OCI-LY1 (cell line): ENCODE results near the gene AJAP1.

ENCODE experiments used
- H2AFZ ChIP-seq: fragments of 200-600 bp; sonication (generic), shearing (Covaris generic); 2 replicates; pipeline ENCODE4 v1.6.0; 2014; ENCODE audit warnings: antibody characterized with exemption, mild to moderate bottlenecking, low read length
- H3F3A ChIP-seq: fragments of 200-600 bp; sonication (generic), shearing (Covaris generic); 2 replicates; pipeline ENCODE4 v1.6.0; 2014; ENCODE audit warnings: mild to moderate bottlenecking, antibody characterized with exemption, low read length, moderate library complexity; ENCODE audit not compliant: insufficient read depth
- H3K27ac ChIP-seq: fragments of 200-600 bp; sonication (generic); 2 replicates; pipeline ENCODE4 v1.5.1; 2014; ENCODE audit warnings: low read length, mixed run types, mild to moderate bottlenecking, low read depth; ENCODE audit not compliant: poor library complexity, severe bottlenecking
- H3K27me3 ChIP-seq: fragments of 200-600 bp; sonication (generic); 2 replicates; pipeline ENCODE4 v1.6.0; 2014; ENCODE audit warnings: antibody characterized with exemption, mild to moderate bottlenecking, low read length, moderate library complexity; ENCODE audit not compliant: insufficient read depth
- H3K36me3 ChIP-seq: fragments of 200-600 bp; sonication (generic); 2 replicates; pipeline ENCODE4 v1.6.1; 2014; ENCODE audit warnings: mild to moderate bottlenecking, antibody characterized with exemption, low read length, moderate library complexity, mixed read lengths; ENCODE audit not compliant: insufficient read depth
- H3K4me1 ChIP-seq: fragments of 200-600 bp; sonication (generic); 2 replicates; pipeline ENCODE4 v1.5.1; 2014; ENCODE audit warnings: mild to moderate bottlenecking, low read length, moderate library complexity; ENCODE audit not compliant: insufficient read depth, severe bottlenecking
- H3K4me2 ChIP-seq: fragments of 200-600 bp; sonication (generic), shearing (Covaris generic); 2 replicates; pipeline ENCODE4 v1.6.1; 2014; ENCODE audit warnings: low read length
- H3K4me3 ChIP-seq: fragments of 200-600 bp; sonication (generic); 2 replicates; pipeline ENCODE4 v1.5.1; 2014; ENCODE audit warnings: low read length, low read depth, mild to moderate bottlenecking, mixed read lengths; ENCODE audit not compliant: poor library complexity, severe bottlenecking
- H3K79me2 ChIP-seq: fragments of 200-600 bp; shearing (Covaris generic); 2 replicates; pipeline ENCODE4 v1.6.1; 2016; ENCODE audit warnings: mixed run types, low read length, mixed read lengths; ENCODE audit not compliant: insufficient read depth
- H3K9ac ChIP-seq: fragments of 200-600 bp; sonication (generic), shearing (Covaris generic); 2 replicates; pipeline ENCODE4 v1.6.1; 2014; ENCODE audit warnings: mild to moderate bottlenecking, low read length, mixed read lengths
- H3K9me2 ChIP-seq: fragments of 200-600 bp; sonication (generic), shearing (Covaris generic); 2 replicates; pipeline ENCODE4 v1.6.1; 2014; ENCODE audit warnings: low read depth, mild to moderate bottlenecking, low read length, mixed read lengths
- H3K9me3 ChIP-seq: fragments of 200-600 bp; shearing (Covaris generic); 2 replicates; pipeline ENCODE4 v1.6.1; 2014; ENCODE audit warnings: low read length, mixed read lengths
- H4K20me1 ChIP-seq: fragments of 200-600 bp; sonication (generic), shearing (Covaris generic); 2 replicates; pipeline ENCODE4 v1.6.0; 2016; ENCODE audit warnings: mild to moderate bottlenecking, low read length; ENCODE audit not compliant: insufficient read depth
- CTCF ChIP-seq: fragments of 200-600 bp; sonication (generic), shearing (Covaris generic); IDR thresholded peaks from 2 replicates; pipeline ENCODE4 v1.5.1; 2017; ENCODE audit warnings: mild to moderate bottlenecking, antibody characterized with exemption, low read length, moderate library complexity, mixed read lengths
- EZH2 ChIP-seq: fragments of 200-600 bp; sonication (generic), shearing (Covaris generic); IDR thresholded peaks from 2 replicates; pipeline ENCODE4 v1.8.0; 2017; ENCODE audit warnings: borderline replicate concordance, mixed run types, mild to moderate bottlenecking, antibody characterized with exemption, low read length, moderate library complexity, mixed read lengths

The AJAP1 gene

GRCh38 chr1:4681026-4681425 lies 26.6 kb downstream of the AJAP1 start:
- Histone ChIP-seq H3K27me3 (no peaks in the 10 kb centered on the region), H3K36me3 (no peaks in the 10 kb centered on the region), H3F3A (no peaks in the 10 kb centered on the region), H4K20me1 (no peaks in the 10 kb centered on the region), H3K79me2 (no peaks in the 10 kb centered on the region), H2AFZ (no peak overlapping the region), H3K4me2 (no peak overlapping the region), H3K4me3 (no peak overlapping the region), H3K27ac (no peak overlapping the region), H3K9me2 (no peaks in the 10 kb centered on the region), H3K9ac (no peak overlapping the region), H3K9me3 (no peaks in the 10 kb centered on the region), H3K4me1 (no peaks in the 10 kb centered on the region)
- TF ChIP-seq EZH2 (no peak), CTCF (no peak)

DNA sequence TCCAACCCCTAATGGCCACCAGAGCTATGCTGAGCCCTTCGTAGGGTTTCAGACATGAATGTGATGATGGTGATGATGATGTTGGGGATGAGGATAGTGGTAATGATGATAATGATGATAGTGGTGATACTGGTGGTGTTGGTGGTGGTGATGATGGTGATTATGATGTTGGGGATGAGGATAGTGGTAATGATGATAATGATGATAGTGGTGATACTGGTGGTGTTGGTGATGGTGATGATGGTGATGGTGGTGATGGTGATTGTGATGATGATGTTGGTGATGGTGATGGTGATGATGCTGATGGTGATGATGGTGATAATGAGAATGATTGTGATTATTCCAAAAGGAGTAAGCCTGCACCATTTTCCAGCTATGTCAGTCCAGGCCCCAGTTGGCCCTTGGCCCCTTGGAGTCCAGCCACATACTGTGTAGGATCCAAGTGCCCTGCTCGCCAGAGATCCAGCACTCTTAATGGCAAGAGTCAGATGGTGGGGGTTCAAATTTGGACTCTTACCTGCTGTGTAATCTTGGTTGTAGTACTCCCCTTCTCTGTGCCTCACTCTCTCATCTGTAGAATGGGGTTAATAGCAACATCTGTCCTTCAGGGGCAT lies 28.3 kb downstream of the AJAP1 start:
- Histone ChIP-seq H3K9me3 (no peaks in the 10 kb centered on the region), H3K27me3 (no peaks in the 10 kb centered on the region), H3K9ac (no peak overlapping the region), H4K20me1 (no peaks in the 10 kb centered on the region), H3K4me2 (no peak overlapping the region), H3K9me2 (no peaks in the 10 kb centered on the region), H3K27ac (no peak overlapping the region), H3K4me1 (no peaks in the 10 kb centered on the region), H2AFZ (no peak overlapping the region), H3K4me3 (no peak overlapping the region), H3F3A (no peaks in the 10 kb centered on the region), H3K36me3 (no peaks in the 10 kb centered on the region), H3K79me2 (no peaks in the 10 kb centered on the region)
- TF ChIP-seq CTCF (no peak), EZH2 (no peak)

DNA sequence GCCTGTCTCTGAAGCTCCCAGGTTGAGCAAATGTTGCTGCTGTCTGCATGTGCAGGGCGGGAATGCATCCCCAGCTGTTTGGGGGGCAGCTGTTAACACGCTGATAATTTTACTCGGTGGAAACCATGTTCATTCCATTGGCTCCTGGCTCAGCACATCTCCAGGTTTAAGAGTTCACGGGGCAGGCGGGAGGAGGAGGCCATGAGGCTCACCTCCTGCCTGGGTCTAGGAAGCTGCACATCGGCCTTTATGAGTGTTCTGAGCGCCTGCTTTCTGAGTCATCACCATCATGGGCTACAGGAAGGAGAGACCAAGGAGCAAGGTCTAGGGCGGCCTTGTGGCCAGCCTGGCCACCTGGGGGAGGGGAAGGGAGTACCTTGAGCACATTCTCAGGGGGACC lies 29.7 kb downstream of the AJAP1 start:
- H3K27ac ChIP-seq: no peak overlapping the region
- TF ChIP-seq CTCF (no peak), EZH2 (no peak)
- H3K9me2 ChIP-seq: no peaks in the 10 kb centered on the region
- H3K4me3 ChIP-seq: no peak overlapping the region
- H3K27me3 ChIP-seq: no peaks in the 10 kb centered on the region
- H2AFZ ChIP-seq: no peak overlapping the region
- H3K79me2 ChIP-seq: no peaks in the 10 kb centered on the region
- no peaks in the 10 kb centered on the region for H3F3A ChIP-seq
- no peak overlapping the region for H3K9ac ChIP-seq
- no peaks in the 10 kb centered on the region for H3K4me1 ChIP-seq
- H3K36me3 ChIP-seq: no peaks in the 10 kb centered on the region
- H3K9me3 ChIP-seq: no peaks in the 10 kb centered on the region
- H4K20me1 ChIP-seq: no peaks in the 10 kb centered on the region
- no peak overlapping the region for H3K4me2 ChIP-seq
